HG02759 (cell line): ENCODE results near the gene SLC38A8.

ENCODE experiments used
- ATAC-seq: cut with Tn5 transposase; IDR thresholded peaks from one replicate; pipeline ENCODE4 v1.9.1; 2021; ENCODE audit warnings: mild to moderate bottlenecking, moderate library complexity; ENCODE audit not compliant: unreplicated experiment

Gene SLC38A8

DNA sequence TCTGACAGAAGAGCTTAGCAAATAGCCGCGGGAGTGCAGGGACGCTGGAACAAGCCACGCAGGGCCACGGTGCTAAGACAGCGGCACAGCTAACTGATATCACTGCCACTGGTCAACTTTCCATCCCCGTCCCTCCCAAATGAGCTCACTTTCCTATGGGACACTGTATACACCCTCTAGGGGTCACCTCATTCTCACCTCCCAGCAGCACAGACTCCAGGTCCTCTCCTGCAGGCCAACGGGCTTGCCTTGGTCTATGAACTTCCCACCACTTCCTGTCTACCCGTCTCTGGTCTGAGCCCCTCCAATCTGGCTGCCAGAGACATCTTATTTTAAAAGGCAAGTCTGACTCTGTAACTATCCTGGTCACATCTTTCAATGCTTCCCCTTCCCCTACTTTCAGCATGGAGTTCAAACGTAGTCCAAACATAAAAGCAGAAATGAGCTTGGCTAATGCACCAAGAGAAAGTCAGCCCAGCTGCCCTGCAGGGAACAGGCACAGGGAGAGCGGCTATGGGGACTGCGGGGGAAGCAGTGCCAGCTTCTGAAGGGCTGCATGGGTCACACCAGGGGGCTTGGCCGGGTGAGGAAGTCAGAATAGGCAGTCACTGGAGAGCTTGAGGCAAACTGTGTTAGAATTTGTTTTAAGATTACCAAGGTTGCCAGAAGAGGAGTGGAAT lies 26.3 kb upstream of the SLC38A8 start:
- ATAC-seq = no peak

- no peak for ATAC-seq
Observed at GRCh38 chr16:84068041-84068440, 25.4 kb upstream of the SLC38A8 start.

GRCh38 chr16:84067640-84068039 lies 25.0 kb upstream of the SLC38A8 start:
- no peak for ATAC-seq

GRCh38 chr16:84065536-84066132 lies 23.0 kb upstream of the SLC38A8 start:
- no peak for ATAC-seq

DNA sequence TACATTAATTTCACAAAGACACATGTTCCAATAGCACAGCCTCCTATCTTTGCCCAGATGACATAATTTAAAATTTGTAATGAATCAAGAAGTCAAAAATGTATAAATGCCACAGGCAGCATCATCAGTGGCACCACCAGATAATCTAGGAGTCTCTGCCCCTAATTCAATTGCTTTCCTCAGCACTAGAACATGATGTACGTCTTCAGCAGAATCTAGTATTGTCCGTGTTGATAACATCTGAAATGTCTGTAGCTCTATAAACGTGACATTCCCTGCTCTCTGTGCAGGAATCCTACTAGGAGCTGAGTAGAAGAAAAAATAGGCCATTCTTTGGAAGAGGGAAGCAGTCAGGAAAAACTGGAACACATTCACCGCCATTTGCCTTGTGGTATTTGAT lies 21.4 kb upstream of the SLC38A8 start:
- no peak for ATAC-seq

- no peak for ATAC-seq
Observed at GRCh38 chr16:84062734-84063640, 20.4 kb upstream of the SLC38A8 start.

DNA sequence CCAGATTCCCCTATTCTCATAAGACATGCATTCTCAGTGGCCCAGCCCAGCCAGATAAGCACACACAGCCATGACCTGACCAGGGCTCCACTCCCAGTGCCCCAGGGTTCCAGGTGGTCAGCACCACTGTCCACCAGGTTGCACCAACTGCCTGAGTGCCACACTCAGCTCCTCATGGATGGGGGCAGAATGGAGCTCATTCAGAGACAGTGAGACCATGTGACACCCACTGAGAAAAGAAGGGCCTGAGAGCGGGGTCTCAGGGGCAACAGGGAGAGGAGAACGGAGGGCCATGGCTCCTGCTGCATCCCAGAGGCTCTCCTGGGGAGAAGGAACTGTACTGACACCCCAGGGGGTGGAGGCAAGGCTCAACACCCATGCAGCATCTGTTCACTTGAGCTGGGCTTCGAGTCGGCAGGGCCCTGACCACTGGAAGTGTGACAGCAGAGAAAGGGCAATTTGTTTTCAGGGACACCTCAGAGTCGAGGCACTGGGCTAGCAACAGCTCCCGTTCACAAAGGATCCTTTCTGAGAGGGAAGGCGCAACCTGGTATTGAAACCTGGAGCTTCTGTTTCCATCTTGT lies 18.7 kb upstream of the SLC38A8 start:
- ATAC-seq = no peak

- no peak for ATAC-seq
Observed at GRCh38 chr16:84059946-84060901, 17.6 kb upstream of the SLC38A8 start.

GRCh38 chr16:84059111-84059510 lies 16.5 kb upstream of the SLC38A8 start:
- no peak for ATAC-seq

GRCh38 chr16:84058664-84059063 lies 16.1 kb upstream of the SLC38A8 start:
- no peak for ATAC-seq

- ATAC-seq = no peak
Observed at GRCh38 chr16:84058211-84058610, 15.6 kb upstream of the SLC38A8 start.

- ATAC-seq = no peak
Observed at GRCh38 chr16:84056933-84057332, 14.3 kb upstream of the SLC38A8 start.

GRCh38 chr16:84055801-84056634 lies 13.4 kb upstream of the SLC38A8 start:
- ATAC-seq = no peak

- ATAC-seq = no peak
Observed at GRCh38 chr16:84055366-84055765, 12.8 kb upstream of the SLC38A8 start.

DNA sequence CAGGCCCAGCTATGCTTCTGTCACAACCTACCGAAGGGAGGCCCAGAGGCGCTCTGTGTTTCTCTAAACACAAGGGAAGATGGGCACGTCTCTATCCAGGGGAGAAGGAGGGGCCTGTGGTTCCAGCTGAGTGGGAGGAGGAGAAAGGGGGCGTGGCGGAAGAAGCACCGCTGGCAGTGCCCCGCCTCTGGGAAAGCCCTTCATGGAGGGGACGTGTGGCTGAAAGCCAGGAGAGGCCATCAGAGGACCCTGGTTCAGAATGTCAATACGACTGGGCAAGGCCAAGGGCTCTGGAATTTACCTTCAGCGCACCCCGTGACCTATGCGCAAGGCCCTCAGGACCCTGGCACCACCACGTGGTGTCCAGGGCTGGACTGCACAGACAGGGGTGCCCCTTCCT lies 12.3 kb upstream of the SLC38A8 start:
- no peak for ATAC-seq

- ATAC-seq = no peak
Observed at GRCh38 chr16:84054271-84054670, 11.7 kb upstream of the SLC38A8 start.

- ATAC-seq = no peak
Observed at GRCh38 chr16:84053237-84053636, 10.6 kb upstream of the SLC38A8 start.

DNA sequence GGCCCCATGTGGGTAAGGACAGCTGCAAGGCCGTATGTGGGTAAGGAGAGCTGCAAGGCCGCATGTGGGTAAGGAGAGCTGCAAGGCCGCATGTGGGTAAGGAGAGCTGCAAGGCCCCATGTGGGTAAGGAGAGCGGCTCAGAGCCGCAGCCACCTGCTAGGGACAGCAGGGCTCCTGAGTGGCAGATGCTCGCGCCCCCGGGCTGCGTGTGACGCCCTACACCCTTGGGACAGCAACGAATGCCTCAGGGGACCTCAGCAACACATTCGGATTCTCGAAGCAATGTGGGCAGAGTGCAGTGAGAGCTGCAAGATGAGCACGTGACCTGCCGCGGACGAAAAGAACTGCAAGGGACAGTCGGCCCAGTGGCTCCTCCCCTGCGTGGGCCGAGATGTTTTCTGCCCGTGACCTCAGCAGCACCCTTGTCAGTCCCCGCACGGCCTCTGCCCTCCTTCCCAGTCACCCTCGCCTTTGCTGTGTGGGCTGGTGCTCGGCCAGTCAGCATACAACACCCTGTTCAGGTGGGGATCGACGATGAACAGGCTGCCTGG lies 9.6 kb upstream of the SLC38A8 start:
- ATAC-seq = no peak

DNA sequence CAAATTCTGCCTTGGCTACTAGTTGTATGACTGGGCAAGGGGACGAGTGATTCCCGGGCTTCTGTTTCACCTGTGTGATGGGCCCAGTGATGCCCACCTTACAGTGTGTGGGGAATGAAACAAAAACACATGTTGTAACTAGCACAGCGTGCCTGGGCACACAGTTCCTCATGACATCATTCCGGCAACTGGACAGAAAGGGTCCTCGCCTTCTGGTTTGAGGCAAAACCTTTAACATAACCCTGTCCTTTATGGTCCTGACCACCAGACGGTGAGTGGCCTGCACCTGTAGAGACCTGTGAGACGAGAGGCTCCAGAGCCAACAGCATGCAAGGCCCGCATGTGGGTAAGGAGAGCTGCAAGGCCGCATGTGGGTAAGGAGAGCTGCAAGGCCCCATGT lies 7.7 kb upstream of the SLC38A8 start:
- ATAC-seq = no peak
